ENCODE measurements around the gene ANKRD12. TPM values are rescaled to one million over a fixed set of nuclear protein-coding genes. Genes with fewer than 3 reads are reported as not detected.

ANKRD12 gene
- total RNA-seq, 1 donor from 2014 or later: 26.1 TPM

DNA sequence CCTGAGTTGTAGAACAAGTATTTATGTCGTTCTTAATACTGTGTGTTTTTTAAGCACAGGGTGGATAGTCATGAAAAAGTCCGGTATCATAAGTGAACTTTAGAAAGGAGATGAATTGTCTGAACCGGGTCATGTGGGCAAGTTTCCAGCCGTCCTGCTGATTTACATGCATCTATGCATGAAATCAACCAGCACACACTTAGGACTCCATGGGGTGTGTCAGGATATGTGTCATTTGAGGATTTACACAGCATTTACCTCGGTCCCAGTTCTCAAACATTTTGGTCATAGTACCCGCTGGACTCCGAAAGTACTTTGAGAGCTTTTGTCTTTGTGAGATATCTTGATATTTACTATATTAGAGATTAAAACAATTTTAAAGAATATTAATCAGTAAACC is 150.5 kb downstream of the ANKRD12 start:
- Histone ChIP-seq H3K27ac (ENCODE audit: low read depth, low read length) (no peak overlapping the region), H3K9ac (ENCODE audit: low read depth in 1 of 3, low read length in 3 of 3) (no peak overlapping the region), H3K36me3 (ENCODE audit: control insufficient read depth in 3 of 3, insufficient read depth in 3 of 3, low read length in 3 of 3) (no peaks in the 10 kb centered on the region), H3K27me3 (ENCODE audit: control insufficient read depth in 3 of 3, insufficient read depth in 3 of 3, low read length in 3 of 3) (no peaks in the 10 kb centered on the region), H3K4me3 (ENCODE audit: low read length in 3 of 3) (no peak overlapping the region), H3K4me1 (ENCODE audit: control insufficient read depth in 3 of 3, insufficient read depth in 3 of 3, low read length in 3 of 3) (no peaks in the 10 kb centered on the region), H3K9me3 (ENCODE audit: control insufficient read depth in 3 of 3, low read length in 3 of 3) (peaks cover 0 to 3% (median 0%) of the 10 kb centered on the region in 3 donors)

DNA sequence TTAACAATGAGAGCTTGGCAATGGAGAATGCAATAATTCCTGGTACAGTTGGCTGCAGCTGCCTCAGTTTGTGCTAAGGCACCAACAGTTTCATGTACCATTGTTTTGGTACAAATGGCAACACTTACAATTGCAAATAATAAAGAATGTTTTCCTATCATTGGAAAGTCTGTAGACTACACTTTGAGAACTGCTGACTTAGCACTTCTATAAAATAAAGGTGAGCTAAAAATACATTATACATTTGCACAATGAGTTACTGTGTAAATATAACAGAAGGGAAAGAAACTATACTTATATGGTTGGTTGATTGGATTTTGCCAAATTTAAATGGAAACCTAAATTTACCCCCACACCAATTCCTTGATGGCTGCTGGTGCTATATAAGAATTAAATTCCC is 153.1 kb downstream of the ANKRD12 start:
- Histone ChIP-seq H3K36me3 (ENCODE audit: control insufficient read depth in 3 of 3, insufficient read depth in 3 of 3, low read length in 3 of 3) (no peaks in the 10 kb centered on the region), H3K9me3 (ENCODE audit: control insufficient read depth in 3 of 3, low read length in 3 of 3) (peaks cover 2 to 5% (median 3%) of the 10 kb centered on the region in 3 donors), H3K27ac (ENCODE audit: low read depth, low read length) (no peak overlapping the region), H3K27me3 (ENCODE audit: control insufficient read depth in 3 of 3, insufficient read depth in 3 of 3, low read length in 3 of 3) (no peaks in the 10 kb centered on the region), H3K9ac (ENCODE audit: low read depth in 1 of 3, low read length in 3 of 3) (no peak overlapping the region), H3K4me3 (ENCODE audit: low read length in 3 of 3) (no peak overlapping the region), H3K4me1 (ENCODE audit: control insufficient read depth in 3 of 3, insufficient read depth in 3 of 3, low read length in 3 of 3) (no peaks in the 10 kb centered on the region)

DNA sequence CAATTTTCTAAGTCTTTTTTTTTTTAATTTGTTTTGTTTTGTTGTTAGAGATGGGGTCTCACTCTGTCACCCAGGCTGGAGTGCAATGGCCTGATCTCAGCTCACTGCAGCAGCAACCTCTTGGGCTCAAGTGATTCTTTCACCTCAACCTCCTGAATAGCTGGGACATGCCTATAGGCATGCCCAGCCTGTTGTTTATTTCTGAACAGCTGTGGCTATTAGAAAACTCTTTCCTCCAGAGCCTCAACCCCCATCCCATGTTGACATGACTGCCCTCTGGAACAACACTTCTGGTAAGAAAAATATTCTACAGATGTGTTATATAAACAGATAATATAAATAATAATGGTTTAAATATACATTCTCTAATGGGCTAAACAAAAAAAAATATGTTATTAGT is 153.6 kb downstream of the ANKRD12 start:
- Histone ChIP-seq H3K27ac (ENCODE audit: low read depth, low read length) (no peak overlapping the region), H3K4me3 (ENCODE audit: low read length in 3 of 3) (no peak overlapping the region), H3K27me3 (ENCODE audit: control insufficient read depth in 3 of 3, insufficient read depth in 3 of 3, low read length in 3 of 3) (no peaks in the 10 kb centered on the region), H3K36me3 (ENCODE audit: control insufficient read depth in 3 of 3, insufficient read depth in 3 of 3, low read length in 3 of 3) (no peaks in the 10 kb centered on the region), H3K4me1 (ENCODE audit: control insufficient read depth in 3 of 3, insufficient read depth in 3 of 3, low read length in 3 of 3) (no peaks in the 10 kb centered on the region), H3K9me3 (ENCODE audit: control insufficient read depth in 3 of 3, low read length in 3 of 3) (peaks cover 2 to 5% (median 3%) of the 10 kb centered on the region in 3 donors), H3K9ac (ENCODE audit: low read depth in 1 of 3, low read length in 3 of 3) (no peak overlapping the region)

DNA sequence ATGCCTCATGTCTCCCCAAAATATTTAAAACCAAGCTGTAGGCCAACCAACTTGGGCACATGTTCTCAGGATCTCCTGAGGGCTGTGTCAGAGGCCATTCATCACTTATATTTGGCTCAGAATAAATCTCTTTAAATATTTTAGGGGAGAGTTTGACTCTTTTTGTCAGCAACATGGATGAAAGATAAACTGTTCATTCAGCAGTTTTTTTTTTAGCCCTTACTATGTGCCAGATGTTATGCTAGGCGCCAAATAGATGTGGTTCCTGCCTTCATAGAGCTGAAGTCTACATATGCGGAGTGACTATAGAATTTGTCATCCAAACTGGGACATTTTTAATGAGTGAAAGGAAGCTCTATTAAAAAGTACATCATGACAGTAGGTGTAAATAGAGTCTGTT is 155.5 kb downstream of the ANKRD12 start:
- no peak overlapping the region for H3K4me3 ChIP-seq (ENCODE audit: low read length in 3 of 3)
- H3K27ac ChIP-seq (ENCODE audit: low read depth, low read length): no peak overlapping the region
- no peaks in the 10 kb centered on the region for H3K27me3 ChIP-seq (ENCODE audit: control insufficient read depth in 3 of 3, insufficient read depth in 3 of 3, low read length in 3 of 3)
- peaks cover 0 to 2% (median 0%) of the 10 kb centered on the region in 3 donors for H3K4me1 ChIP-seq (ENCODE audit: control insufficient read depth in 3 of 3, insufficient read depth in 3 of 3, low read length in 3 of 3)
- no peaks in the 10 kb centered on the region for H3K36me3 ChIP-seq (ENCODE audit: control insufficient read depth in 3 of 3, insufficient read depth in 3 of 3, low read length in 3 of 3)
- no peak overlapping the region for H3K9ac ChIP-seq (ENCODE audit: low read depth in 1 of 3, low read length in 3 of 3)
- peaks cover 2 to 5% (median 3%) of the 10 kb centered on the region in 3 donors for H3K9me3 ChIP-seq (ENCODE audit: control insufficient read depth in 3 of 3, low read length in 3 of 3)

DNA sequence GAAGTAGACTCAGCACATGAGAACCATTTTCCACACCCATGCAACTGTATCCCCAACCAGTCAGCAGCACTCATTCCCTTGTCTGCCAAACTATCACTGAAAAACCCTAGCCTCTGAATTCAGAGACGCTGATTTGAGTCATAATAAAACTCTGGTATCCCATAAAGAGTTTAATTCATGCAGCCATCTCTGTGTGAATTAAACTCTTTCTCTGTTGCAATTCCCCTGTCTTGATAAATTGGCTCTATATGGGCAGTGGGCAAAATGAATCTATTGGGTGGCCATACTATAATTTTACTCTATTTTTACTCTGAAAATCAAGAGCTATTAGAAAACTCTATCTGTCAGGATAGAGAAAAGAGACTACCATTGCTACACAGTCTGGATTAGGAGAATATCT is 157.4 kb downstream of the ANKRD12 start:
- peaks cover 0 to 2% (median 0%) of the 10 kb centered on the region in 3 donors for H3K4me1 ChIP-seq (ENCODE audit: control insufficient read depth in 3 of 3, insufficient read depth in 3 of 3, low read length in 3 of 3)
- H3K27ac ChIP-seq (ENCODE audit: low read depth, low read length): no peak overlapping the region
- no peaks in the 10 kb centered on the region for H3K27me3 ChIP-seq (ENCODE audit: control insufficient read depth in 3 of 3, insufficient read depth in 3 of 3, low read length in 3 of 3)
- peaks cover 3 to 5% (median 5%) of the 10 kb centered on the region in 3 donors for H3K9me3 ChIP-seq (ENCODE audit: control insufficient read depth in 3 of 3, low read length in 3 of 3)
- H3K9ac ChIP-seq (ENCODE audit: low read depth in 1 of 3, low read length in 3 of 3): no peak overlapping the region
- H3K4me3 ChIP-seq (ENCODE audit: low read length in 3 of 3): no peak overlapping the region
- no peaks in the 10 kb centered on the region for H3K36me3 ChIP-seq (ENCODE audit: control insufficient read depth in 3 of 3, insufficient read depth in 3 of 3, low read length in 3 of 3)

DNA sequence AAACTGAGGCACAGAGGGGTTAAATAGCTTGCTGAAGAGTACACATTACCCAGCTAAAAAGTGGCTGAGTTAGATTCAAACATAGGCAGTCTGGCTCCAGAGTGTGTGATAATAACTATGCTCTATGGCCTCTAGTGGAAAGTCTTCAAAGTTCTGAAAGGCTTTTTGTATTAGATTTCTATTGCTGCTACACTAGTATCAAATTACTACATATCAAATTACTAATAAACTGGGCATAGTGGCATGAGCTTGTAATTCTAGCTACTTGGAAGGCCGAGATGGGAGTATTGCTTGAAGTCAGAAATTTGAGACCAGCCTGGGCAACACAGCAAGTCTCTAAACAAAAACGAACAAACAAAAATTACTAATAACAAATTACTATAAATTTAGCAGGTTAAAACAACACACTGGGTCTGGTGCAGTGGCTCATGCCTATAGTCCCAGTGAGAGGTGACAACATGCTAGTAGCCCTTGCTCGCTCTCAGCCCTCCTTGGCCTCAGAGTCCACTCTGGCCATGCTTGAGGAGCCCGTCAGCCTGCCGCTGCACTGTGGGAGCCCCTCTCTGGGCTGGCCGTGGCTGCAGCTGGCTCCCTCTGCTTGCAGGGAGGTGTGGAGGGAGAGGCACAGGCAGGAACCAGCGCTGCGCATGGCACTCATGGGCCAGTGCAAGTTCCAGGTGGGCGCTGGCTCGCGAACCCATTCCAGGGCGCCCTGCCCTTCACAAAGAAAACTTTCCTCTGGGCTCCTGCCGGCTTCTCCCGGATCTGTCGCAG is 159.8 kb downstream of the ANKRD12 start:
- H3K9ac ChIP-seq (ENCODE audit: low read depth in 1 of 3, low read length in 3 of 3): no peak overlapping the region
- H3K27ac ChIP-seq (ENCODE audit: low read depth, low read length): no peak overlapping the region

DNA sequence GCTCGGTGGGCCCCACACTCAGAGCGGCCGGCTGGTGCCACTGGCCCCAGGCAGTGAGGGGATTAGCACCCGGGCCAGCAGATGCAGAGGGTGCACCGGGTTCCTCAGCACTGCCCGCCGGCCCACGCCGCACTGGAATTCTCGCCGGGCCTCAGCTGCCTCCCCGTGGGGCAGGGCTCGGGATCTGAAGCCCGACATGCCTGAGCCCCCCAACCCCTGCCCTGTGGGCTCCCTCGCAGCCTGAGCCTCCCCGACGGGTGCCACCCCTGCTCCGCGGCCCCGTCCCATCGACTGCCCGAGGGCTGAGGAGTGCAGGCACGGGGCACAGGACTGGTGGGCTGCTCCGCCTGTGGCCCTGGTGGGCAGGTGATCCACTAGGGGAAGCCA is 160.4 kb downstream of the ANKRD12 start:
- H3K4me3 ChIP-seq (ENCODE audit: low read length in 3 of 3): no peak overlapping the region
- H3K9ac ChIP-seq (ENCODE audit: low read depth in 1 of 3, low read length in 3 of 3): no peak overlapping the region
- H3K27ac ChIP-seq (ENCODE audit: low read depth, low read length): no peak overlapping the region
- peaks cover 0 to 5% (median 5%) of the 10 kb centered on the region in 3 donors for H3K9me3 ChIP-seq (ENCODE audit: control insufficient read depth in 3 of 3, low read length in 3 of 3)
- no peaks in the 10 kb centered on the region for H3K36me3 ChIP-seq (ENCODE audit: control insufficient read depth in 3 of 3, insufficient read depth in 3 of 3, low read length in 3 of 3)
- H3K27me3 ChIP-seq (ENCODE audit: control insufficient read depth in 3 of 3, insufficient read depth in 3 of 3, low read length in 3 of 3): no peaks in the 10 kb centered on the region
- peaks cover 0 to 2% (median 0%) of the 10 kb centered on the region in 3 donors for H3K4me1 ChIP-seq (ENCODE audit: control insufficient read depth in 3 of 3, insufficient read depth in 3 of 3, low read length in 3 of 3)

More for the DNA sequence above, 159.8 kb downstream of the ANKRD12 start:
- H3K4me3 ChIP-seq (ENCODE audit: low read length in 3 of 3): no peak overlapping the region
- H3K9me3 ChIP-seq (ENCODE audit: control insufficient read depth in 3 of 3, low read length in 3 of 3): peaks cover 0 to 5% (median 5%) of the 10 kb centered on the region in 3 donors
- H3K36me3 ChIP-seq (ENCODE audit: control insufficient read depth in 3 of 3, insufficient read depth in 3 of 3, low read length in 3 of 3): no peaks in the 10 kb centered on the region
- H3K27me3 ChIP-seq (ENCODE audit: control insufficient read depth in 3 of 3, insufficient read depth in 3 of 3, low read length in 3 of 3): no peaks in the 10 kb centered on the region
- H3K4me1 ChIP-seq (ENCODE audit: control insufficient read depth in 3 of 3, insufficient read depth in 3 of 3, low read length in 3 of 3): peaks cover 0 to 2% (median 0%) of the 10 kb centered on the region in 3 donors

DNA sequence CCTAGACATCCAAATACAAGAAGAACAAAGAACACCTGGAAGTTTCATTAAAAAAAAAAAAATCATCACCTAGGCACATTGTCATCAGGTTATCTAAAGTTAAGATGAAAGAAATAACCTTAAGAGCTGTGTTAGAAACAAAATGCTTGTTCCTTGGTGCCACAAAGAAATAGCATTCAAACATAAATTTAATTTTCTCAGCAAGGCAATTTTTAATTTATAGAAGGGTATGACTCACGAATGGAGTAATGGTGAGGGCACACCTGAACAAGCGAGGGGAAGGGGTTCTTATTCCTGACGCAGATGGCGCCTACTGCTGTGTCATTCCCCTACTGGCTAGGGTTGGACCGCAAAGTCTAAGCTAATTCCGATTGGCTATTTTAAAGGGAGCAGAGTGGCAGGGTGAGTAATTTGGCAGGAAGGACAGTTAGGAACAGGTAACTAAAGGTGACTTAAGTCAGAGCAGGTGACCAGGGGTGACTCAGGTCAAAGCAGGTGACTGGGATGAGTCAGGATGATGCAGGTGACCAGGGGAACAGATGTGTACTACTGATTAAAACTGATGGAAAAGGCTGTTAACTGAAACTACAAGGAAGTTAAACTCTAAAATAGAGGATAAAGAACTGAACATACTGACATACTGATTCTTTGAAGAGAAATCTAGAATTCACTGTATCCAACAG is 167.9 kb downstream of the ANKRD12 start:
- H3K4me1 ChIP-seq (ENCODE audit: control insufficient read depth in 3 of 3, insufficient read depth in 3 of 3, low read length in 3 of 3): no peaks in the 10 kb centered on the region
- H3K9ac ChIP-seq (ENCODE audit: low read depth in 1 of 3, low read length in 3 of 3): no peak overlapping the region
- no peaks in the 10 kb centered on the region for H3K36me3 ChIP-seq (ENCODE audit: control insufficient read depth in 3 of 3, insufficient read depth in 3 of 3, low read length in 3 of 3)
- H3K9me3 ChIP-seq (ENCODE audit: control insufficient read depth in 3 of 3, low read length in 3 of 3): no peaks in the 10 kb centered on the region
- no peaks in the 10 kb centered on the region for H3K27me3 ChIP-seq (ENCODE audit: control insufficient read depth in 3 of 3, insufficient read depth in 3 of 3, low read length in 3 of 3)
- no peak overlapping the region for H3K4me3 ChIP-seq (ENCODE audit: low read length in 3 of 3)
- no peak overlapping the region for H3K27ac ChIP-seq (ENCODE audit: low read depth, low read length)

DNA sequence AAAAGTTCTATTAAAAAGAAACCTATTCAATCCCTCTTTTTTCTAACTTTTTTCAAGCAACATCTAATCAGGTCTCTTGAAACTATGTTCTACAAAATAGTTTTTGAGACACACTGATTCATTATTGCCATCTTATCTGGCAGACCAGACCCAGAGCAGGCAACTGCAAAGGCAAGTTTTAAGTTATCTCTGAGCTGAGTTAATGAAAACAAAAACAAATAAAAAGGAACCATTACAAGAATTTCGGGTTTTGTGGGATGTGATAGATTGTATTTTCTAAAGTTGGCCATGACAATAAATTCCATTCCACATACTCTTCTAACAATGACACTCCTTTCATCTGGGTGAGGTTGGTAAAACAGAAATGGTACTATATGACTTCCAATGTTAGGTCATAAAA is 182.8 kb downstream of the ANKRD12 start:
- Histone ChIP-seq H3K4me3 (ENCODE audit: low read length in 3 of 3) (no peak overlapping the region), H3K27ac (ENCODE audit: low read depth, low read length) (no peak overlapping the region), H3K9me3 (ENCODE audit: control insufficient read depth in 3 of 3, low read length in 3 of 3) (peaks cover 0 to 4% (median 0%) of the 10 kb centered on the region in 3 donors), H3K9ac (ENCODE audit: low read depth in 1 of 3, low read length in 3 of 3) (no peak overlapping the region), H3K36me3 (ENCODE audit: control insufficient read depth in 3 of 3, insufficient read depth in 3 of 3, low read length in 3 of 3) (no peaks in the 10 kb centered on the region), H3K27me3 (ENCODE audit: control insufficient read depth in 3 of 3, insufficient read depth in 3 of 3, low read length in 3 of 3) (no peaks in the 10 kb centered on the region), H3K4me1 (ENCODE audit: control insufficient read depth in 3 of 3, insufficient read depth in 3 of 3, low read length in 3 of 3) (no peaks in the 10 kb centered on the region)

DNA sequence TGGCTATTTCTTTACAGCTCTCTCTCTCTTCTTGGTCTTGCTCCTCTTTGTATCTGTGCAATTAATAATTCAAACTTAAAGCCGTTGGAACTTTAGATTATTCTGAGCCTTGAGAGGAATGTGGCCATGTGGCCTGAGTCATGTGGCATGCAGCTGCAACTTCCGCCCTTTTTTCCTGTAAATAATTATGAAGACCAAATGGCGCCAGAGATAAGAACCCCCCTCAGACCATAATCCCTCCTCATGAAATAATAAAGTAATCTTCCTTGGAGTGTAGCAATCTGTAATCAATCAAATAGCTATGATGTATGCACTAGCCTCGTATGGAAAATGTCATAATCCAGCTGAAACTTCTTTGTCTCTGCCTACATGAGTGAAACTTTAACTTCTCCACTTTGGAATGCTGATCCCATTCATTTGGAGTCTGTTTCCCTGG is 184.5 kb downstream of the ANKRD12 start:
- no peak overlapping the region for H3K27ac ChIP-seq (ENCODE audit: low read depth, low read length)
- no peaks in the 10 kb centered on the region for H3K36me3 ChIP-seq (ENCODE audit: control insufficient read depth in 3 of 3, insufficient read depth in 3 of 3, low read length in 3 of 3)
- no peaks in the 10 kb centered on the region for H3K27me3 ChIP-seq (ENCODE audit: control insufficient read depth in 3 of 3, insufficient read depth in 3 of 3, low read length in 3 of 3)
- no peak overlapping the region for H3K4me3 ChIP-seq (ENCODE audit: low read length in 3 of 3)
- H3K9ac ChIP-seq (ENCODE audit: low read depth in 1 of 3, low read length in 3 of 3): no peak overlapping the region
- no peaks in the 10 kb centered on the region for H3K4me1 ChIP-seq (ENCODE audit: control insufficient read depth in 3 of 3, insufficient read depth in 3 of 3, low read length in 3 of 3)
- H3K9me3 ChIP-seq (ENCODE audit: control insufficient read depth in 3 of 3, low read length in 3 of 3): peaks cover 0 to 4% (median 0%) of the 10 kb centered on the region in 3 donors
